GM12891 (cell line): ENCODE data around the gene TKT.

ENCODE experiments used
- PAX5 ChIP-seq: IDR thresholded peaks from 2 replicates; pipeline ENCODE4 v1.6.1; 2011; ENCODE audit warnings: low read length, moderate library complexity, mild to moderate bottlenecking; ENCODE audit not compliant: insufficient read depth, severe bottlenecking
- POLR2A ChIP-seq: IDR thresholded peaks from 2 replicates; pipeline ENCODE4 v1.6.1; 2011; ENCODE audit warnings: low read depth, low read length, control low read depth
- POLR2AphosphoS5 ChIP-seq: IDR thresholded peaks from 2 replicates; pipeline ENCODE4 v1.6.1; 2011; ENCODE audit warnings: low read depth, low read length, control low read depth
- TAF1 ChIP-seq: IDR thresholded peaks from 2 replicates; pipeline ENCODE4 v1.6.1; 2011; ENCODE audit warnings: low read depth, low read length, control low read depth

DNA sequence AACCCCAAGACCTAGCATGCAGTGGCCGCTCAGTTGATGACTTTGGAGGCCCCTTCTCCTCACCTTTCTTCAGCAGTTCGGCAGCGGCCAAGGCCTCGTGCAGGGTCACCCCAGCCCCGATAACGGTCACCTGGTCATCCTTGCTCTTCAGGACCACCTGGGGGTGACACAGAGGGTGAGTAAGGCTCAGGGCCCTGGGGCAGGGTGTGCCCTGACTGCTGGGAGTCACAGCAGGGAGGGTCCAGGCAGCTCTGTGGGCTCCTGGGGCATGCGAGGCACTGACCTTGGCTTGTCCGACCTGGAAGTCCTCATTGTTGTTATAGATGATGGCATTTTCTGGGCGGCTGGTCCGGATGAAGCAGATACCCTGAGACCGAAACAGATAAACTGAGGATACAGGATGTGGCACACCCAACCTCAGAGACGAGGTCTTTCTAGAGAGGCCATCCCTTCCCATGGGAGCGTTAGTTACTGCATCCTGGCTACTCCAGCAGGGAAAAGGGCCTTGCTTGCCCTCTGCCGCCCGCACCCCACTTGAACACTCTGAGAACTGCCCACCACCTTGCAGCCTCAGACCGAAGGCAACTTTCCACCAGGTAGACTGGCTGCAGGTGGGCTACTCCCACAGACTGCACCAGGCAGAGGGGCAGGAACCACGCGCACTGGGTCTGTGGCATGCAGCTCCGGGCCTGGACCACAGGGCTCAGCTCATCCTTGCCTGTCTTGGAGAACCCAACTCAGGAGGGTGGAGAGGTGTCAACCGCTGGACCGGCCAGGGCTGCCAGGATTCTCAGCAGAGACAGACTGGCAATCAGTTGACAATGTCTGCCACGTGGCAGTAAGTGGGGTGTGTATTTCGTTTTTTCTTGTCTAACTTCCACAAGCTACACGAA is 27.6 kb downstream of the TKT start:
- no peak for TF ChIP-seq TAF1
- no peak for TF ChIP-seq POLR2A
- no peak for TF ChIP-seq POLR2AphosphoS5
- TF ChIP-seq PAX5 = no peak
